ACC112 (cell line): Measurements from ENCODE around the gene EXOC2.

Source experiments
- H2AFZ ChIP-seq: fragments of 200-600 bp; sonication (generic); one replicate; pipeline ENCODE4 v1.6.0; 2017; ENCODE audit warnings: antibody characterized with exemption, low read length; ENCODE audit not compliant: unreplicated experiment
- H3K27ac ChIP-seq: fragments of 200-600 bp; sonication (generic); 2 replicates; pipeline ENCODE4 v1.5.1; 2014; ENCODE audit warnings: low read depth, mild to moderate bottlenecking, antibody characterized with exemption, low read length, moderate library complexity
- H3K27me3 ChIP-seq: fragments of 200-600 bp; sonication (generic); 2 replicates; pipeline ENCODE4 v1.6.1; 2014; ENCODE audit warnings: mild to moderate bottlenecking, antibody characterized with exemption, low read length, moderate library complexity, mixed read lengths; ENCODE audit not compliant: insufficient read depth
- H3K36me3 ChIP-seq: fragments of 200-600 bp; sonication (generic); 2 replicates; pipeline ENCODE4 v1.6.1; 2016; ENCODE audit warnings: mild to moderate bottlenecking, antibody characterized with exemption, low read length, moderate library complexity, mixed read lengths; ENCODE audit not compliant: insufficient read depth
- H3K4me1 ChIP-seq: fragments of 200-600 bp; sonication (generic); one replicate; pipeline ENCODE4 v1.6.1; 2016; ENCODE audit warnings: low read length, mixed read lengths; ENCODE audit not compliant: insufficient read depth, unreplicated experiment, control insufficient read depth
- H3K4me3 ChIP-seq: fragments of 200-600 bp; sonication (generic); 2 replicates; pipeline ENCODE4 v1.5.1; 2014; ENCODE audit warnings: mild to moderate bottlenecking, low read depth, low read length
- H3K79me2 ChIP-seq: fragments of 200-600 bp; sonication (generic); one replicate; pipeline ENCODE4 v1.6.0; 2016; ENCODE audit warnings: low read length; ENCODE audit not compliant: control insufficient read depth, unreplicated experiment, insufficient read depth

Gene EXOC2

GRCh38 chr6:527989-528673, 164.8 kb downstream of the EXOC2 start:
- Histone ChIP-seq H3K4me1 (no peaks in the 10 kb centered on the region), H3K4me3 (no peak overlapping the region), H3K27ac (no peak overlapping the region), H2AFZ (no peak overlapping the region), H3K79me2 (no peaks in the 10 kb centered on the region), H3K27me3 (no peaks in the 10 kb centered on the region), H3K36me3 (peaks cover 2% of the 10 kb centered on the region; the same call in 1 of the 2 replicates)

GRCh38 chr6:524803-525202, 168.1 kb downstream of the EXOC2 start:
- H3K27me3 ChIP-seq = no peaks in the 10 kb centered on the region
- peaks cover 23% of the 10 kb centered on the region; the same call in 1 of the 2 replicates for H3K36me3 ChIP-seq
- no peaks in the 10 kb centered on the region for H3K79me2 ChIP-seq
- no peak overlapping the region for H2AFZ ChIP-seq
- no peak overlapping the region for H3K4me3 ChIP-seq
- H3K27ac ChIP-seq = no peak overlapping the region
- no peaks in the 10 kb centered on the region for H3K4me1 ChIP-seq

GRCh38 chr6:520820-521219, 172.1 kb downstream of the EXOC2 start:
- H3K27ac ChIP-seq = no peak overlapping the region
- no peak overlapping the region for H2AFZ ChIP-seq
- no peaks in the 10 kb centered on the region for H3K27me3 ChIP-seq
- no peaks in the 10 kb centered on the region for H3K79me2 ChIP-seq
- no peak overlapping the region for H3K4me3 ChIP-seq
- H3K4me1 ChIP-seq = no peaks in the 10 kb centered on the region
- peaks cover 43% of the 10 kb centered on the region for H3K36me3 ChIP-seq

GRCh38 chr6:518218-518617, 174.7 kb downstream of the EXOC2 start:
- no peak overlapping the region for H2AFZ ChIP-seq
- no peaks in the 10 kb centered on the region for H3K79me2 ChIP-seq
- H3K4me3 ChIP-seq = no peak overlapping the region
- peaks cover 42% of the 10 kb centered on the region for H3K36me3 ChIP-seq
- H3K4me1 ChIP-seq = no peaks in the 10 kb centered on the region
- no peak overlapping the region for H3K27ac ChIP-seq
- no peaks in the 10 kb centered on the region for H3K27me3 ChIP-seq

- Histone ChIP-seq H3K27me3 (no peaks in the 10 kb centered on the region), H2AFZ (no peak overlapping the region), H3K79me2 (no peaks in the 10 kb centered on the region), H3K27ac (no peak overlapping the region), H3K4me1 (no peaks in the 10 kb centered on the region), H3K4me3 (no peak overlapping the region), H3K36me3 (peaks cover 27% of the 10 kb centered on the region)
Observed at GRCh38 chr6:516213-516612, 176.7 kb downstream of the EXOC2 start.

- Histone ChIP-seq H3K79me2 (no peaks in the 10 kb centered on the region), H2AFZ (no peak overlapping the region), H3K4me3 (no peak overlapping the region), H3K27ac (no peak overlapping the region), H3K36me3 (peaks cover 20% of the 10 kb centered on the region), H3K27me3 (no peaks in the 10 kb centered on the region), H3K4me1 (no peaks in the 10 kb centered on the region)
Observed at GRCh38 chr6:515267-515666, 177.7 kb downstream of the EXOC2 start.

GRCh38 chr6:514396-514978, 178.5 kb downstream of the EXOC2 start:
- Histone ChIP-seq H3K27ac (no peak overlapping the region), H3K4me1 (no peaks in the 10 kb centered on the region), H3K27me3 (no peaks in the 10 kb centered on the region), H3K4me3 (no peak overlapping the region), H3K79me2 (no peaks in the 10 kb centered on the region), H2AFZ (no peak overlapping the region), H3K36me3 (peaks cover 20% of the 10 kb centered on the region)

GRCh38 chr6:513961-514360, 179.0 kb downstream of the EXOC2 start:
- no peak overlapping the region for H3K4me3 ChIP-seq
- no peaks in the 10 kb centered on the region for H3K27me3 ChIP-seq
- no peaks in the 10 kb centered on the region for H3K79me2 ChIP-seq
- H2AFZ ChIP-seq = no peak overlapping the region
- H3K4me1 ChIP-seq = no peaks in the 10 kb centered on the region
- H3K27ac ChIP-seq = no peak overlapping the region
- peaks cover 20% of the 10 kb centered on the region for H3K36me3 ChIP-seq

GRCh38 chr6:513058-513457, 179.9 kb downstream of the EXOC2 start:
- no peak overlapping the region for H3K4me3 ChIP-seq

GRCh38 chr6:511488-512137, 181.3 kb downstream of the EXOC2 start:
- Histone ChIP-seq H3K27ac (no peak overlapping the region), H3K27me3 (no peaks in the 10 kb centered on the region), H3K79me2 (no peaks in the 10 kb centered on the region), H3K4me3 (no peak overlapping the region), H3K36me3 (0 out of 2 replicates have a peak, but pooled peaks cover 3% of the 10 kb centered on the region), H2AFZ (no peak overlapping the region), H3K4me1 (no peaks in the 10 kb centered on the region)

More at GRCh38 chr6:513058-513457, 179.9 kb downstream of the EXOC2 start:
- Histone ChIP-seq H2AFZ (no peak overlapping the region), H3K36me3 (peaks cover 14% of the 10 kb centered on the region), H3K27ac (no peak overlapping the region), H3K27me3 (no peaks in the 10 kb centered on the region), H3K4me1 (no peaks in the 10 kb centered on the region), H3K79me2 (no peaks in the 10 kb centered on the region)

- H3K4me3 ChIP-seq = no peak overlapping the region
- no peak overlapping the region for H3K27ac ChIP-seq
- H3K36me3 ChIP-seq = no peaks in the 10 kb centered on the region
- H2AFZ ChIP-seq = no peak overlapping the region
- no peaks in the 10 kb centered on the region for H3K27me3 ChIP-seq
- no peaks in the 10 kb centered on the region for H3K79me2 ChIP-seq
- no peaks in the 10 kb centered on the region for H3K4me1 ChIP-seq
Observed at GRCh38 chr6:509676-510075, 183.3 kb downstream of the EXOC2 start.
